NCI-H2081 treated with DMSO at 0.1 percent for 48 hours (cell line): ENCODE data around the gene SZRD1.

ENCODE experiments used
- DNase-seq: peaks from one replicate; lab custom pipeline; 2025; lab: John Stamatoyannopoulos, UW

Gene SZRD1

GRCh38 chr1:16397120-16397519, 30.1 kb downstream of the SZRD1 start:
- DNase-seq, result no peak

GRCh38 chr1:16398371-16398953, 31.4 kb downstream of the SZRD1 start:
- no peak for DNase-seq

GRCh38 chr1:16402742-16403141, 35.7 kb downstream of the SZRD1 start:
- no peak for DNase-seq

GRCh38 chr1:16405441-16405840, 38.4 kb downstream of the SZRD1 start:
- no peak for DNase-seq

- no peak for DNase-seq
Observed at GRCh38 chr1:16406868-16407267, 39.8 kb downstream of the SZRD1 start.

GRCh38 chr1:16409536-16410152, 42.6 kb downstream of the SZRD1 start:
- no peak for DNase-seq

- DNase-seq, result no peak
Observed at GRCh38 chr1:16410803-16411202, 43.8 kb downstream of the SZRD1 start.

GRCh38 chr1:16413191-16413590, 46.1 kb downstream of the SZRD1 start:
- no peak for DNase-seq

- DNase-seq, result no peak
Observed at GRCh38 chr1:16418823-16419425, 51.9 kb downstream of the SZRD1 start.

- no peak for DNase-seq
Observed at GRCh38 chr1:16420424-16421118, 53.5 kb downstream of the SZRD1 start.

- DNase-seq, result no peak
Observed at GRCh38 chr1:16421201-16421600, 54.2 kb downstream of the SZRD1 start.

GRCh38 chr1:16422041-16422440, 55.0 kb downstream of the SZRD1 start:
- no peak for DNase-seq

- DNase-seq, result no peak
Observed at GRCh38 chr1:16425125-16426025, 58.3 kb downstream of the SZRD1 start.

GRCh38 chr1:16430606-16431005, 63.6 kb downstream of the SZRD1 start:
- DNase-seq, result no peak

- no peak for DNase-seq
Observed at GRCh38 chr1:16433030-16433429, 66.0 kb downstream of the SZRD1 start.

GRCh38 chr1:16434007-16434406, 67.0 kb downstream of the SZRD1 start:
- no peak for DNase-seq

GRCh38 chr1:16434501-16434900, 67.5 kb downstream of the SZRD1 start:
- DNase-seq, result no peak

GRCh38 chr1:16436946-16437474, 70.0 kb downstream of the SZRD1 start, which contains the start of gene SPATA21:
Gene SPATA21, minus strand, starts transcription at chr1:16437424. Its CDS starts 6,053 bp downstream, at chr1:16431371.
- DNase-seq, result no peak

- no peak for DNase-seq
Observed at GRCh38 chr1:16438516-16438915, 71.5 kb downstream of the SZRD1 start.

GRCh38 chr1:16438924-16439323, 71.9 kb downstream of the SZRD1 start:
- DNase-seq, result no peak

GRCh38 chr1:16440131-16440469, 73.1 kb downstream of the SZRD1 start:
- no peak for DNase-seq
